AG04449 (cell line): Measurements from ENCODE around the gene VWA2.

ENCODE experiments used
- CTCF ChIA-PET: fragments of 350-600 bp; formaldehyde crosslinking; extraction: SDS; loops from one replicate; lab custom pipeline; 2021; ENCODE audit warnings: antibody characterized with exemption; lab: Yijun Ruan, JAX
- POLR2A ChIA-PET: fragments of 400-600, 350-600 bp; formaldehyde crosslinking; extraction: SDS; loops from one replicate; lab custom pipeline; 2020; ENCODE audit warnings: antibody characterized with exemption, inconsistent platforms; lab: Yijun Ruan, JAX
- DNase-seq: peaks from one replicate; pipeline ENCODE4 v3.0.0-alpha.2; 2010; ENCODE audit warnings: low read depth, low spot score
- H3K4me3 ChIP-seq: 2 replicates; pipeline ENCODE4 v1.5.1; 2011; ENCODE audit warnings: low read depth, mild to moderate bottlenecking, control low read depth, low read length
- TF ChIP-seq, protein P1 (sequence below): IDR thresholded peaks from one replicate; pipeline ENCODE4 v1.5.1; 2011; ENCODE audit warnings: mild to moderate bottlenecking, moderate library complexity, low read length, control low read depth, inconsistent platforms; ENCODE audit not compliant: insufficient read depth; ENCODE audit errors: missing control alignments

Gene VWA2

GRCh38 chr10:114207349-114207748, 31.7 kb upstream of the VWA2 start:
- TF ChIP-seq, protein P1, sequence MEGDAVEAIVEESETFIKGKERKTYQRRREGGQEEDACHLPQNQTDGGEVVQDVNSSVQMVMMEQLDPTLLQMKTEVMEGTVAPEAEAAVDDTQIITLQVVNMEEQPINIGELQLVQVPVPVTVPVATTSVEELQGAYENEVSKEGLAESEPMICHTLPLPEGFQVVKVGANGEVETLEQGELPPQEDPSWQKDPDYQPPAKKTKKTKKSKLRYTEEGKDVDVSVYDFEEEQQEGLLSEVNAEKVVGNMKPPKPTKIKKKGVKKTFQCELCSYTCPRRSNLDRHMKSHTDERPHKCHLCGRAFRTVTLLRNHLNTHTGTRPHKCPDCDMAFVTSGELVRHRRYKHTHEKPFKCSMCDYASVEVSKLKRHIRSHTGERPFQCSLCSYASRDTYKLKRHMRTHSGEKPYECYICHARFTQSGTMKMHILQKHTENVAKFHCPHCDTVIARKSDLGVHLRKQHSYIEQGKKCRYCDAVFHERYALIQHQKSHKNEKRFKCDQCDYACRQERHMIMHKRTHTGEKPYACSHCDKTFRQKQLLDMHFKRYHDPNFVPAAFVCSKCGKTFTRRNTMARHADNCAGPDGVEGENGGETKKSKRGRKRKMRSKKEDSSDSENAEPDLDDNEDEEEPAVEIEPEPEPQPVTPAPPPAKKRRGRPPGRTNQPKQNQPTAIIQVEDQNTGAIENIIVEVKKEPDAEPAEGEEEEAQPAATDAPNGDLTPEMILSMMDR = no peak
- CTCF ChIA-PET = interaction anchor here (0.6 kb wide), 1 partner anchor 96 kb away, joined by 5 read pairs; no protein-coding TSS in a partner anchor
- POLR2A ChIA-PET = no interaction called here
- DNase-seq = no peak
- no peak overlapping the region for H3K4me3 ChIP-seq

- H3K4me3 ChIP-seq = no peak overlapping the region
- CTCF ChIA-PET = no interaction called here
- POLR2A ChIA-PET = no interaction called here
- TF ChIP-seq, protein P1 = no peak
- no peak for DNase-seq
Measured at GRCh38 chr10:114208351-114208750, 30.7 kb upstream of the VWA2 start.

DNA sequence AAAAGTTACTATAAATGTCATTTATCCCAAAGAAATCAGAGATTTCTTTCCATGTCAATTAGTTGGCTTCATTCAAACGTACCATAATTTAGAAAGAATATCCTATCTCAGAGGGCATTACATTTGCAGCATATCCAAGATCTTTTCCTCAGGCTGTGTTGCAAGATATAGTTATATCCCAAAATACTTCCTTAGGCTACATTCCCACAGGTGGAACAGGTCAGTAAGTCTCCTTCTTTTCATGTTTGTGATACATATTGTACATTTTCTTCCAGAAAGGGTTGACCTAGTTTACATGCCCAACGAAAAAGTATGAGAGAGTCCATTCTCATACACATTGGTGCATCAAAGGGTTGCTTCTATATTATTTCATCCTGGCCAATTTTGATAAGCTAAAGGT, 26.9 kb upstream of the VWA2 start:
- ChIA-PET CTCF (no interaction called here), POLR2A (no interaction called here)
- TF ChIP-seq, protein P1 = no peak
- no peak overlapping the region for H3K4me3 ChIP-seq
- no peak for DNase-seq

DNA sequence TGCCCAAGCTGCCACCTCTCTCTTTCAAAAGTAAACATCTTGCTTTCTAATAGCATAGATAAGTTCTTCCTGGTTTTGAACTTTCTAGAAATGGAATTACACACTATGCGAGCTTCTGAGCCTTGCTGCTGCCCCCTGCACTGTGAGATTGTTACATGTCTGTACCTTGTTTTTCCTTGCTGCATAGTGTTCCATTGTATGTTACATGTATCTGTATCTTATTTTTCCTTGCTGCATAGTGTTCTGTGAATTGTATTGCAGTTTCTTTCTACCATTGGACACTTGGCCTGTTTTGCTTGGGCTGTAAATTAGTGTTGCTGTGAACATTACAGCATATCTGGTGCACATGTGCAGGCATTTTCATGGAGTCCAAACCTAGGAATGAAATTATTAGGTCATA, 24.0 kb upstream of the VWA2 start:
- no peak for DNase-seq
- no peak overlapping the region for H3K4me3 ChIP-seq
- ChIA-PET CTCF (no interaction called here), POLR2A (no interaction called here)
- TF ChIP-seq, protein P1 = no peak

DNA sequence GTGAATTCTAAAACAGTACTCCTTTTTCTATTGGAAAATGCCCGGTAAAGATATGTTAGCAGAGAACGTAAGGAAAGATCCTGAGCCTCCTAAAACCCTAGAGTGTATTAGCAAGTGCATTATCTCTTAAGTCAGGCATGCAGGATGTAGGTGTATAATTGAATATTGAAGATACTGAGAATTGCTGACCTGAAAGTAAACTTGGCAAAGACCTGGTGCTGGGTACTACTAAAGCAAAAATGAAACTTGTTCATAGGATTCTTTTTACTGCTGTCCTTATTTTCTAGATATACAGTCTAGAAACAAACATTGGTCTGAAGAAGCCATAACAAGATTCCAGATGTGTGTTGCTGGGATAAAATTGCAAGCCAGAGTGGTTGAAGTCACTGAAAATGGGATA, 18.8 kb upstream of the VWA2 start:
- DNase-seq = no peak
- TF ChIP-seq, protein P1 = no peak
- no peak overlapping the region for H3K4me3 ChIP-seq
- POLR2A ChIA-PET = no interaction called here
- CTCF ChIA-PET = no interaction called here

GRCh38 chr10:114221235-114221634, 17.8 kb upstream of the VWA2 start:
- no peak for DNase-seq
- TF ChIP-seq, protein P1 = no peak
- no peak overlapping the region for H3K4me3 ChIP-seq
- ChIA-PET POLR2A (no interaction called here), CTCF (no interaction called here)
